Right atrium auricular region (tissue), 2 donors: ENCODE results near the gene TCP11L1. TPM values are rescaled to one million over a fixed set of nuclear protein-coding genes. Genes with fewer than 3 reads are reported as not detected.

Source experiments
- DNase-seq: peaks from one replicate; pipeline ENCODE4 v3.0.0-alpha.2; 2019; ENCODE audit warnings: low spot score
- H3K27ac ChIP-seq, 2 donors: fragments of 200-600 bp; sonication (generic); 1 replicate in 1 of 2; 2 replicates in 1 of 2; pipeline ENCODE4 v1.5.1; 2016 to 2019
- H3K27me3 ChIP-seq, 2 donors: fragments of 200-600 bp; sonication (generic); one replicate each; pipeline versions ENCODE4 v1.5.1 to v1.6.0; 2017 to 2019
- H3K36me3 ChIP-seq: fragments of 200-600 bp; sonication (generic); one replicate; pipeline ENCODE4 v1.5.1; 2016
- H3K4me1 ChIP-seq, 2 donors: fragments of 200-600 bp; sonication (generic); one replicate each; pipeline versions ENCODE4 v1.5.1 to v1.6.0; 2017 to 2019
- H3K4me3 ChIP-seq, 2 donors: fragments of 200-600 bp; sonication (generic); 1 replicate in 1 of 2; 2 replicates in 1 of 2; pipeline ENCODE4 v1.5.1; 2017 to 2019; ENCODE audit warnings: mild to moderate bottlenecking in 1 of 2, moderate library complexity in 1 of 2
- H3K9me3 ChIP-seq, 2 donors: fragments of 200-600 bp; sonication (generic); one replicate each; pipeline ENCODE4 v1.5.1; 2019
- total RNA-seq, 2 donors: library from RNA; depleted of rRNA; stranded (reverse); fragments of >200 nt; gene quantifications; one replicate each; pipeline ENCODE4 v1.1.0, GENCODE V29; 2016
- TF ChIP-seq, protein P1 (sequence below), 2 donors: fragments of 200-600 bp; sonication (generic); IDR thresholded peaks; one replicate each; pipeline ENCODE4 v1.5.1; 2019; ENCODE audit warnings: antibody characterized with exemption in 2 of 2

The TCP11L1 gene
- total RNA-seq, 2 donors from 2014 or later: 11.9 to 15.3 TPM

DNA sequence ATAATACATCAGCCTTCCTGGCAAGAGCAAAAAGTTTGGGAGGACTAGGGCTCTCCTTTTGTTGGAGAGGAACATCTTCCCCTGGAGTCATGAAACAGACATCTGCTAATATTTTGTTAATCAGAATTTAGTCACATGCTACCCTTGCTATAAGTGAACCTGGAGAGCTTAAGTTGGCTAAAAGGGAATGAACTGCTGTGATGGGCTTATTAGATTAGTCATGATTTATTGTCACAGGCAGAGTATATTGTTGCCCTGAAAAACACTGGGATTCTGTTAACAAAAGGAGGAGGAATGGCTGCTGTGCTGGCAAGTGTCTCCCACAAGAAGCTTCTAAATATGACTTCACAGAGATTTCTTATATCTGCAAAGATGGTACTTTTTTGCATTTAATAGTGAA lies 16.0 kb downstream of the TCP11L1 start:
- H3K36me3 ChIP-seq: peaks cover 21% of the 10 kb centered on the region
- TF ChIP-seq, protein P1, sequence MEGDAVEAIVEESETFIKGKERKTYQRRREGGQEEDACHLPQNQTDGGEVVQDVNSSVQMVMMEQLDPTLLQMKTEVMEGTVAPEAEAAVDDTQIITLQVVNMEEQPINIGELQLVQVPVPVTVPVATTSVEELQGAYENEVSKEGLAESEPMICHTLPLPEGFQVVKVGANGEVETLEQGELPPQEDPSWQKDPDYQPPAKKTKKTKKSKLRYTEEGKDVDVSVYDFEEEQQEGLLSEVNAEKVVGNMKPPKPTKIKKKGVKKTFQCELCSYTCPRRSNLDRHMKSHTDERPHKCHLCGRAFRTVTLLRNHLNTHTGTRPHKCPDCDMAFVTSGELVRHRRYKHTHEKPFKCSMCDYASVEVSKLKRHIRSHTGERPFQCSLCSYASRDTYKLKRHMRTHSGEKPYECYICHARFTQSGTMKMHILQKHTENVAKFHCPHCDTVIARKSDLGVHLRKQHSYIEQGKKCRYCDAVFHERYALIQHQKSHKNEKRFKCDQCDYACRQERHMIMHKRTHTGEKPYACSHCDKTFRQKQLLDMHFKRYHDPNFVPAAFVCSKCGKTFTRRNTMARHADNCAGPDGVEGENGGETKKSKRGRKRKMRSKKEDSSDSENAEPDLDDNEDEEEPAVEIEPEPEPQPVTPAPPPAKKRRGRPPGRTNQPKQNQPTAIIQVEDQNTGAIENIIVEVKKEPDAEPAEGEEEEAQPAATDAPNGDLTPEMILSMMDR (IDR thresholded peaks at IDR 0.05): no peak
- no peak overlapping the region for H3K4me3 ChIP-seq
- no peaks in the 10 kb centered on the region for H3K27me3 ChIP-seq
- H3K27ac ChIP-seq: no peak overlapping the region
- DNase-seq: no peak
- no peaks in the 10 kb centered on the region for H3K4me1 ChIP-seq
- H3K9me3 ChIP-seq: no peaks in the 10 kb centered on the region

DNA sequence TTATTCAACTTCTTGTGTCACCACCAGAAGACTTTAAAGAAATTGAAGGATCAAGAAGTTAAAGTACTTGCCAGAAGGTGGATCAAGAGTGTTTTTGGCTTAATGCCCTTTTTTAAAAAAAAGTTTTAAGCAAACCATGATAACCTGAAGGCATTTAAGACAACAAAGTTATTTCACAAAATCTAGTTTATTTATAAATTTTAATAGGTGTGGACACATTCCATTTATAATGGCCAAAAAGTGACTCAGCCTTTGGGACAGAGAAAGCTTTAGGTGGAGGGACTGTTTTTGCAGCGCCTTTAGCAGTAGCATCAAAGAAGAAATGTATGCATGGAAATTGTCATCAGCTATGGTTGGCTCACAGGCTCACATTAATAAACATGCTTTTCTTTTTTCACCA lies 17.9 kb downstream of the TCP11L1 start:
- no peaks in the 10 kb centered on the region for H3K27me3 ChIP-seq
- H3K36me3 ChIP-seq: peaks cover 37% of the 10 kb centered on the region

DNA sequence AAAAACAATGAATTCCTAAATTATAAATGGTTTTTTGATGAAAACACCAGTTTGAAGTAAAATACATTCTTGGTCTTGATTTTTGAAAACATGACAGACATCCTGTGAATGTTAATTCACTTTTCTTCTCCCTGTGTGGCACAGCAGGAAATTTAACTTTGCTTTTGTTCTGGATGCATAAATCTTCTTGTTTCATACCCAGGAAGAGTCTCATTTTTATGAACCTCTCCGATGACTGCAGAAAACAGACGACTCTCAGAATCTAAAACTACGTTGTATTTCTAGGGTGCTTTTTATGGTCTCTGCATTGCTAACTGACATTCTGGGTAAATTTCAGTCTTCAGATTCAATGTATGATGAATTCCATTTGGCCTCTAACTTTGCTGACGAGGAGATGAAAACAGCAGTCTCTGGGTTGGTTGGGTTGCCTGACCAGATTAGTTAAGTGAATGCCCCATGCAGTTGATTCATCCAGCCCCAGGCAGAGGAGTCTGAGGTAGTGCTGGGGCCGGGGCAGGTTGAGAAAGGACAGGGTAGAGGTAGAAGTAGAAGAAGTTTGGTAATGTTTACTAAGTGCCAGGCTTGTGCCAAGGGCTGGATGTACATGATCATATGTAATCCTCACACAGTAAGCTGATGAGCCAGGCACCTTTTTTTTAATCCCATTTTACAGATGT lies 20.1 kb downstream of the TCP11L1 start:
- Histone ChIP-seq H3K9me3 (no peaks in the 10 kb centered on the region), H3K4me1 (peaks cover 0 to 13% of the 10 kb centered on the region in 2 donors), H3K36me3 (peaks cover 51% of the 10 kb centered on the region), H3K27ac (no peak overlapping the region), H3K27me3 (no peaks in the 10 kb centered on the region), H3K4me3 (no peak overlapping the region)
- TF ChIP-seq, protein P1 (IDR thresholded peaks at IDR 0.05): no peak
- DNase-seq: no peak

More for the DNA sequence above, 17.9 kb downstream of the TCP11L1 start:
- no peak for DNase-seq
- TF ChIP-seq, protein P1 (IDR thresholded peaks at IDR 0.05): no peak
- no peak overlapping the region for H3K4me3 ChIP-seq
- H3K4me1 ChIP-seq: no peaks in the 10 kb centered on the region
- no peak overlapping the region for H3K27ac ChIP-seq
- H3K9me3 ChIP-seq: no peaks in the 10 kb centered on the region

DNA sequence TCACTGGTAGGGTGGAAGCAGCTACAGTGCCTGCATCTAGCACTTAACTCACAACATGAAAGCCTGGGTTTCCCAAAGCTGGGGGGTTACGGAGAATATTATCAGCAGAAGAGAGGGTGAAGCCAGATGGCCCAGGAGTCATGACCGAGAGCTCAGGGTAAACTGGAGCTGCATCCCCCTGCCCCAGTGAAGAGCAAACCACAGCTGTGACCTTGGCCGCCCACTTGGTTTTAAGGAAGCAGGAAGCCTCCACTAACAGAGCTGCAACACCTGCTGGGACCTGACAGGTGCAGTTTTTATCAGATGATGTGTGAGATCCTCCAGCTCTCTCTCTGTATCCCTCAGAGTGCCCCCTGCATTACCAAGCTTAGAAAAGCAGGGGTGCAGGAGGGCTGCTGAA lies 20.9 kb downstream of the TCP11L1 start:
- H3K27ac ChIP-seq: no peak overlapping the region
- H3K27me3 ChIP-seq: no peaks in the 10 kb centered on the region
- no peak overlapping the region for H3K4me3 ChIP-seq
- TF ChIP-seq, protein P1 (IDR thresholded peaks at IDR 0.05): no peak
- H3K9me3 ChIP-seq: no peaks in the 10 kb centered on the region
- DNase-seq: no peak
- peaks cover 0 to 19% of the 10 kb centered on the region in 2 donors for H3K4me1 ChIP-seq
- H3K36me3 ChIP-seq: peaks cover 51% of the 10 kb centered on the region

DNA sequence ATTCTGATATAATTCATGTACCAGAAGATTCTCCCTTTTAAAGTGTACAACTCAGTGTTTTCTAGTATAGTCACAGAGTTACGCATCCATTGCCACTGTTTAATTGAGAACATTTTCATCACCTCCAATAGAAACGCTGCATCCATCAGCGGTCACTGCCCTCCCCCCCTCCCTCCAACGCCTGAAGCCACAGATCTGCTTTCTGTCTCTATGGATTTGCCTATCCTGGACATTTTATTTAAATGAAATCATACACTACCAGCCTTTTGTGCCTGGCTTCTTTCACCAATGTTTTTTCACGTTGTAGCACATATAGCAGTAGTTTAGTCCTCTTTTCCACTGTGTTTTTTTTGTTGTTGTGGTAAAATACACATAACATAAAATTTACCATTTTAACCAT lies 22.8 kb downstream of the TCP11L1 start:
- TF ChIP-seq, protein P1 (IDR thresholded peaks at IDR 0.05): no peak
- no peak for DNase-seq
- Histone ChIP-seq H3K27ac (no peak overlapping the region), H3K36me3 (peaks cover 65% of the 10 kb centered on the region), H3K4me1 (peaks cover 0 to 19% of the 10 kb centered on the region in 2 donors), H3K4me3 (no peak overlapping the region), H3K9me3 (no peaks in the 10 kb centered on the region), H3K27me3 (no peaks in the 10 kb centered on the region)
